Stromal cell of bone marrow (primary cell): ENCODE measurements around the gene MCF2L.
"Not testable (repeated sequence)": the region's sequence is repeated elsewhere in the genome, so short reads cannot be mapped to it uniquely, and the experiment has no call there.

Source experiments
- DNase-seq: peaks from one replicate; pipeline ENCODE4 v3.0.0-alpha.2; 2012; ENCODE audit warnings: low read depth

The MCF2L gene

DNA sequence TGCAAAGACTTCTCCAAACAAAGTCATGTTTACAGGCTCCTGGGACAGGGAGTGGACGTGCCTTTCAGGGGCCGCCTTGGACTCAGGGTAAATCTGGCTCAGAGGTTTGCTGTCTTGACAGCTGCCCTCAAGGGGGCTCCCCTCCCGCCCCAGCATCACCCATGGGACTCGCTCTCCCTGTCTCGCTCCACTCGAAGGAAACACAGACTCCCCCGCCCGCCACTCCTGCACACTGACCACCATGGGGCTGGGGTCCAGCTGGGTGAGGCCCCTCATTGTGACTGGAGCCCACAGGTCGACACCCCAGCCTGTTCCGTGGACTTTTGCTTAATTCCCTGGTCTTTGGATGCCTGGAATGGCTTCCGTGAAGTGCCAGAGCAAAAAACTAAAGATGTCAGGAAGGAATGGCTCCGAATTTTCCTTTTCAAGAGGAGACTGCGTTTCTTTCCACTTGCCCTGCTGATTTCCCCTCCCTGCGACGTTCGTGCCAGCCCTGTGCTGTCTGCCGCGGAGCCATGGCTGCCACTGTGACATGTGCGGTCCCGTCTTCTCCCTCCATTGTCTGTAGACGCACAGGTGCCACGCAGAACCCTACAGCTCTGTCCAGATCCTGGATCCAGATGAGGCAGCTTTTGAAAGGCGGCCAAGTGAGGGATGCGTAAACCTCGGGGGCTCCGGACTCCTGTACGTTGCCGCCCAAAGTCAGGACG, 48.6 kb downstream of the MCF2L start:
- DNase-seq: no peak

DNA sequence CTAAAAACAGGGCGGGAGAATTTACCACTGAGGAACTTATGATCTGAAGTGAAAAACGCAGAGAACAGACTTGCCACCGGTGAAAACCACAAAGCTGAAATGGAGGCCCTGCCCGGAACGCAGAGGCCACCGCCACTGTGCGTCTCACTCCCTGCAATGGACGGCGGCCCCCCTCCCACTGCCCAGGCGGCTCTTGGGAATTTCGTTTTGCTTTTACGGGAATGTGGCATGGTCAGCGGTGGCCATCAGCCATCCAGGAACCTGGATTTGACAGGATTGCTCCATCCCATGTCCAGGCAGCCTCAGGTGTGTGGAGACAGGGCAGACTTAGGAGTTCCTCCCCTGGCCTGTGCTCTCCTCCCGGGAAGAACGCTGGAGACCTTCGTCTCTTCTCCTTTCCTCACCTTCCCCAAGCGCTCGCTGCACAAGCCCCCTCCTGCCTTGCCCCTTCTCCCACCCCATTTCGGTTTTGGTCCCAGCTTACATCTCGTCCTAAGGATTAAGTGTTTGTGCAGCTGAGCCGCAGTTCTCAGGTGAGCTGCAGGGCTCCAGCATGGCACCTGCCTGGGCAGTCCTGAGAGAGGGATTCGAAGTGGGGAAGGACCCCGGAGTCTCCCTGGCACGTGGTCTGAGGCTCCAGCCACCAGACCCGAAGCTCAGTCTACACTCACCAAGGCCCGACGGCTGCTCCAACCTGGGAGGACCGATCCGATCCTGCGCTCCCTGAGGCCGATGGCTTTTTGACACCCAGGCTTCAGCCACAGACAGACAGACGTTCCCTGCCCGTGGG, 49.9 kb downstream of the MCF2L start:
- no peak for DNase-seq

DNA sequence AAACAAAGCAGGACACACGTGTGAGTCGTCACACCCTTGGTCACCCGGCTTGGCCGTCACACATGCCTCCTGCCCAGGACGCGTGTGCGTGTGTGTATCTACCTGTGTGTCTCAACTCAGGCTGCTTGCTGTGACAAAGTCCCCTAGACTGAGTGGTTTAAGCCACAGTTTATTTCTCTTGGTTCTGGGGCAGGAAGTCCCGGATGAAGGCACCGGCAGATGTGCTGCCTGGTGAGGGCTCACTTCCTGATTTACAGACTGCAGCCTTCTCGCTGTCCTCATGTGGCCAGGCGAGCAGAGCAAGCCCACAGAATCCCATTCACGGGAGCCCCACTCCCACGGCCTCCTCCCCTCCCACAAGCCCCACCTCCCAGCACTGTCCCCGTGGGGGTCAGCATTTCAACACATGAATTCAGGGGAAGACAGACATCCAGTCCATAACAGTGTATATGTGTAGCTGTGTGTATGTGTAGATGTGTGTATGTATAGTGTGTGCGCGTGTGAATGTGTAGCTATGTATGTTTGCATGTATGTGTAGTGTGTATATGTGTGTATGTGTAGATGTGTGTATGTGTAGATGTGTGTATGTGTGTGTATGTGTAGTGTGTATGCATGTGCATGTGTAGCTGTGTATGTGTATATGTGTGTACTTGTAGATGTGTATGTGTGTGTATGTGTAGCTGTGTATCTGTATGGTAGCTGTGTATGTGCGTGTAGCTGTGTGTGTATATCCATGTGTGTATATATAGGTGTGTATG, 51.5 kb downstream of the MCF2L start:
- no peak for DNase-seq

DNA sequence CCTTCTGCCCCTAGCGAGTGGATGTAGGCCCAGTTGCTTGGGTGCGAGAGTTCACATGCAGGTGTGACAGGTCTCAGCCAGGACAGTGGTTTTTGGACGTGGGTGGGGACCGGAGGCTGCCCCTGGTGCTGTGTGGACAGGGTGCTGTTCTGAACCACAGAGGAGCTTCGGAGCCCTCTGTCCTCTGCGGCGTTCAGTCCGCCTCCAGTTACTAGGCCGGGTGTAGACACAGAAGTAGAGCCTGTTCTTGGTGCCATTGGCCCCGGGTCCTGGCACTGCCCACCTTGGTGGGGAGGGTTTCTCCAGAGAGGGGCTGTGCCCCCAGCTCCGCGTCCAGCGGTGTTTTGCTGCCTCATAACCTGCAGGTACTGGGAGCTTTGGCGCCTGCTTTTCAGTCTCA, 52.4 kb downstream of the MCF2L start:
- no peak for DNase-seq

GRCh38 chr13:113021811-113022210, 52.8 kb downstream of the MCF2L start:
- DNase-seq: no peak

GRCh38 chr13:113022391-113022744, 53.4 kb downstream of the MCF2L start:
- no peak for DNase-seq

GRCh38 chr13:113022745-113023574, 53.9 kb downstream of the MCF2L start:
- no peak for DNase-seq

- DNase-seq: no peak
Measured at GRCh38 chr13:113023694-113024430, 54.8 kb downstream of the MCF2L start.

GRCh38 chr13:113024466-113024865, 55.5 kb downstream of the MCF2L start:
- DNase-seq: no peak

- DNase-seq: no peak
Measured at GRCh38 chr13:113026391-113026910, 57.4 kb downstream of the MCF2L start.

DNA sequence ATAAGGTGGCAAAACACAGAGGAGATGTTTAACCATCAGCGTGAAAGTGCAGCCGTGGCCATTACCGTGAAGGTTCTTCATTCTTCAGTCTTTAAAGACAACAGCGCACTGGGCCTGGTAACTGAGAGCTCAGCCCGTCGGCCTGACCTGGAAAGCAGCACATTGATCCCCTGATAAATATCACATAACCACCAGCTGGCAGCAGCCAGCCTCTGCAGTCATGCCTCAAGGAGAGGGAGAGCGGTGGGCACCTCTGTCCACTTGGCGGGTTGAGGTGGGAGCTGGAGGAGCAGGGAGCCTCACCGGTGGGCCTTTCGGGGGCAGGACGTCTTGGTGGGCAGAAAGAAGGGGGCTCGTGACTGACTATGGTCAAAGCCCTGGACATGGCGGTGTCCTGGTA, 58.1 kb downstream of the MCF2L start:
- DNase-seq: no peak

- no peak for DNase-seq
Measured at GRCh38 chr13:113027566-113027965, 58.6 kb downstream of the MCF2L start.

DNA sequence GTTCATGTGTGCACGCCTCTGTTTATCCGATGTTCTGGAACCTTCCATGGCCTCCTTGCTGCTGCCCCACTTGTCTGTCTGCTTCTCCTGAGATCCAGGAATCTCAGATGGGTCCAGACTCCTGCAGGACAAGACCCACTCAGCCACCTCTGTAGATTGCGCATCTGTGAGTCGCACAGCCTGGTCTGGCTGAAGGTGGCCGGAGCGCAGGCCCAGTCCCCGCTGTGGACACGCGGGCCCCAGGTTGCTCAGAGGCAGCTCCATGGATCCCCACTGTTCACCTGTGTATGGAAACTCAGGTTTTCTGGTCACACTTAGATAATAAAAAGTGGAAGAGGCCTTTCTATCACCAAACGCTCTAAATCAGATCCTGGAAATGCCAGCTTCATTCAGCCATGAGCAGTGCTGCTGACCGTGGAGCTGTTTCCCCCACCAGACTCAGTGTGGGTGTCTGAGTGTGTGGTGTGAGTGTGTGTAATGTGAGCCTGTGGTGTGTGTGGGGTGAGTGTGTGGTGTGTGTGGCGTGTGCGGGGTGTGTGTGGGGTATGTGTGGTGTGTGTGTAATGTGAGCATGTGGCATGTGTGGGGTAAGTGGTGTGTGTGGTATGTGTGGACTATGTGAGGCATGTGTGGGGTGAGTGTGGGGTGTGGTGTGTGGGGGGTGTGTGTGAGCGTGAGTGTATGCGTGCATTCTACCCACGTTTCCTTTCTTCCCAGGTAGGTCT, 59.5 kb downstream of the MCF2L start:
- DNase-seq: no peak

GRCh38 chr13:113029061-113029445, 60.0 kb downstream of the MCF2L start:
- DNase-seq: no peak

DNA sequence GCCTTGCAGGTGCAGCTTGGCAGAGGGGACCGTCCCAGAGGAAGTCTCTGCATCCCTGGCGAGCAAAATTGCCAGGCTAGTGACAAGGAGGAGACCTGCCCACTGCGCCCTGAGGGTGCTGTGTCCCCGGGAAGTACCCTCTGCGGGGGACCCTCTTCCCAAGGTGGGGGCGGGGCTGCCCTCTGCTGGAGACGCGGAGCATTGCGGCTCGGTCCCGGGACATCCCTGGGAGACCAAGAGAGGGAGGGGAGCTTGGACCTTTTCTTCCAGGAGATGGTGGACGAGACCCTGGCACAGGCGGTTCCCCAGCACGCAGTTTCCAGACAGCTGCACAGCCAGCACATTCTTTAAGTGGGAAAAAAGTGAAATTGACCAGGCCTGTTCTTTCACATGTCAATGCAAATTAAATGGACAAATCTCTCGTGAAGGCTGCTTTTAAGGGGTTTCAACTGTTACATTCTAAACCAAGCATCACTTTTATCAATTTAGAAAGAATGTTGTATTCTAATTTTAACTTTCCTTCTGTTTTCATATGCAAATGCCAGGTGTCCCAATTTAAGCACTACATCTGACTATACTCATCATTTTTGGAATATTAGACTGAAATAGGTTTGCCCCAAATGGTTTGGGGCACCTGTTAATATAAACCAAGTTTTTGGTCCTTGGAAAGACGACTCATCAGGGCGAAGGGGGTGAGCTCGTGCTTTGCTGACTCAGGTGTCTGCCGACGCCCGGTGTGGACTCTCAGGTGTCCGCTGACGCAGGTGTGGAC, 60.7 kb downstream of the MCF2L start:
- no peak for DNase-seq

- not testable (repeated sequence) for DNase-seq
Measured at GRCh38 chr13:113030259-113030640, 61.2 kb downstream of the MCF2L start.

- no peak for DNase-seq
Measured at GRCh38 chr13:113031465-113031864, 62.5 kb downstream of the MCF2L start.

GRCh38 chr13:113032291-113032690, 63.3 kb downstream of the MCF2L start:
- no peak for DNase-seq

- DNase-seq: no peak
Measured at GRCh38 chr13:113033054-113033850, 64.2 kb downstream of the MCF2L start.
